NB4 (cell line): ENCODE results near the gene TMA7.
"Not testable (repeated sequence)": the region's sequence is repeated elsewhere in the genome, so short reads cannot be mapped to it uniquely, and the experiment has no call there.

Source experiments
- DNase-seq: peaks from one replicate; pipeline ENCODE4 v3.0.0; 2010; ENCODE audit warnings: low read depth
- H3K4me3 ChIP-seq: one replicate; pipeline ENCODE4 v1.5.1; 2011; ENCODE audit warnings: mild to moderate bottlenecking, low read depth, low read length, moderate library complexity
- MYC ChIP-seq: IDR thresholded peaks from 2 replicates; pipeline ENCODE4 v1.6.1; 2011; ENCODE audit warnings: low read depth, low read length
- POLR2A ChIP-seq: IDR thresholded peaks from 2 replicates; pipeline ENCODE4 v1.6.1; 2011; ENCODE audit warnings: mild to moderate bottlenecking; ENCODE audit not compliant: insufficient read length; ENCODE audit errors: extremely low read depth
- TF ChIP-seq, protein P1 (sequence below): IDR thresholded peaks from one replicate; pipeline ENCODE4 v1.5.1; 2012; ENCODE audit warnings: low read depth, low read length
- TF ChIP-seq, protein P2 (sequence below): IDR thresholded peaks from 2 replicates; pipeline ENCODE4 v1.6.1; 2011; ENCODE audit warnings: low read depth, low read length

TMA7 gene

DNA sequence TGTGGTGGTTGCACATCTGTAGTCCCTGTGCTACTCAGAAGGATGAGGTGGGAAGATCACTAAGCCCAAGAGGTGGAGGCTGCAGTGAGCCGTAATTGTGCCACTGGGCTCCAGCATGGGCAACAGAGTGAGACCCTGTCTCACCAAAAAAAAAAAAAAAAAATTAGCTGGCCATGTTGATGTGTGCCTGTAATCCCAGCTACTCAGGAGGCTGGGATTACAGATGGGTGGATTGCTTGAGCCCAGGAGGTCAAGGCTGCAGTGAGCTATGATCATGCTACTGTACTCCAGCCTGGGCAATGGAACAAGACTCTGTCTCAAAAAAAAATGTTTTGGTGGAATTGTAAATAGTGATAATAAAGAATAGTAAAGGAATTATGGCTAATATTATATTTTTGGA lies 16.4 kb downstream of the TMA7 start:
- TF ChIP-seq, protein P1, sequence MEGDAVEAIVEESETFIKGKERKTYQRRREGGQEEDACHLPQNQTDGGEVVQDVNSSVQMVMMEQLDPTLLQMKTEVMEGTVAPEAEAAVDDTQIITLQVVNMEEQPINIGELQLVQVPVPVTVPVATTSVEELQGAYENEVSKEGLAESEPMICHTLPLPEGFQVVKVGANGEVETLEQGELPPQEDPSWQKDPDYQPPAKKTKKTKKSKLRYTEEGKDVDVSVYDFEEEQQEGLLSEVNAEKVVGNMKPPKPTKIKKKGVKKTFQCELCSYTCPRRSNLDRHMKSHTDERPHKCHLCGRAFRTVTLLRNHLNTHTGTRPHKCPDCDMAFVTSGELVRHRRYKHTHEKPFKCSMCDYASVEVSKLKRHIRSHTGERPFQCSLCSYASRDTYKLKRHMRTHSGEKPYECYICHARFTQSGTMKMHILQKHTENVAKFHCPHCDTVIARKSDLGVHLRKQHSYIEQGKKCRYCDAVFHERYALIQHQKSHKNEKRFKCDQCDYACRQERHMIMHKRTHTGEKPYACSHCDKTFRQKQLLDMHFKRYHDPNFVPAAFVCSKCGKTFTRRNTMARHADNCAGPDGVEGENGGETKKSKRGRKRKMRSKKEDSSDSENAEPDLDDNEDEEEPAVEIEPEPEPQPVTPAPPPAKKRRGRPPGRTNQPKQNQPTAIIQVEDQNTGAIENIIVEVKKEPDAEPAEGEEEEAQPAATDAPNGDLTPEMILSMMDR: no peak
- TF ChIP-seq MYC (no peak), POLR2A (no peak)
- TF ChIP-seq, protein P2, sequence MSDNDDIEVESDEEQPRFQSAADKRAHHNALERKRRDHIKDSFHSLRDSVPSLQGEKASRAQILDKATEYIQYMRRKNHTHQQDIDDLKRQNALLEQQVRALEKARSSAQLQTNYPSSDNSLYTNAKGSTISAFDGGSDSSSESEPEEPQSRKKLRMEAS: no peak
- no peak for DNase-seq
- H3K4me3 ChIP-seq: no peak overlapping the region

DNA sequence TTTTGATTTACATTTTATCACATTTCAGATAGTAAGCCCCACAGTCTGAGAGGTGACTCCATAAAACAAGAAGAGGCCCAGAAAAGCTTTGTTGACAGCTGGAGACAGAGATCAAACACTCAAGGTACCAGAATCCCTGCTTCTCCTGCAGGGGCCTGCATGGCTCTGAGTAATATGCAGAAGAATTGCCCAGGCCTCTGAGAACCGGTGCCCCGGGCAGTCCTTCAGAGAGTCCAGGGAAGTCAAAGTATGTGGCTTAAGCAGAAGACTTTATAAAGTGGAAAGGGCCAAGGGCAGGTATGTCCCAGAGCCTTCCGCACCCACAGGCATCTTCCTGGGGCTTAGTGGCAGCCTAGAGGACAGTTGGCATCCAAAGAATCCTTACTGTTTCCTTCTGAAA lies 19.3 kb downstream of the TMA7 start:
- TF ChIP-seq, protein P1: no peak
- TF ChIP-seq POLR2A (no peak), MYC (no peak)
- TF ChIP-seq, protein P2: no peak
- no peak overlapping the region for H3K4me3 ChIP-seq
- DNase-seq: no peak

DNA sequence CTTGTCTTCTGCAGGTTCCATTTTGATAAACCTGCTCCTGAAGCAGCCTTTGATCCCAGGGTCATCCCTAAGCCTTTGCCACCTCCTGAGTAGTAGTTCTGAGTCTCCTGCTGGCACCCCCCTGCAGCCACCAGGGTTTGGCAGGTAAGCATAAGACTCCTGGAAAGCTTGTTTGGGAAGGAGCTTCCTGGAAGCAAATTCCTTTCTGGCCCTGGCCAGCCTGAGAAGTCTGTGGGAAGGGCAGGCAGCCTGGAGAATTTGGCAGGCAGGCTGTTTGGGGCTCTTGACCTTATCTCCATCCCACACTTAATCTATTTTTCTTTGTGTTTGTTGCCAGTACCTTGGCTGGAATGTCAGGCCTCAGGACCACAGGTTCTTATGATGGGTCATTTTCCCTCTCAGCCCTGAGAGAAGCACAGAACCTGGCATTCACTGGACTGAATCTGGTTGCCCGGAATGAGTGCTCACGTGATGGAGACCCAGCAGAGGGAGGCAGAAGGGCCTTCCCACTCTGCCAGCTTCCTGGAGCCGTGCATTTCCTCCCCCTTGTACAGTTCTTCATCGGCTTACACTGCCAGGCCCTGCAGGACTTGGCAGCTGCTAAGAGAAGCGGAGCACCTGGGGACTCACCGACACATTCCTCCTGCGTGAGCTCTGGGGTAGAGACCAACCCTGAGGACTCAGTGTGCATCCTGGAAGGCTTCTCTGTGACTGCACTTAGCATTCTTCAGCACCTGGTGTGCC lies 19.9 kb downstream of the TMA7 start:
- DNase-seq: no peak
- TF ChIP-seq, protein P1: no peak
- TF ChIP-seq POLR2A (no peak), MYC (no peak)
- TF ChIP-seq, protein P2: no peak

DNA sequence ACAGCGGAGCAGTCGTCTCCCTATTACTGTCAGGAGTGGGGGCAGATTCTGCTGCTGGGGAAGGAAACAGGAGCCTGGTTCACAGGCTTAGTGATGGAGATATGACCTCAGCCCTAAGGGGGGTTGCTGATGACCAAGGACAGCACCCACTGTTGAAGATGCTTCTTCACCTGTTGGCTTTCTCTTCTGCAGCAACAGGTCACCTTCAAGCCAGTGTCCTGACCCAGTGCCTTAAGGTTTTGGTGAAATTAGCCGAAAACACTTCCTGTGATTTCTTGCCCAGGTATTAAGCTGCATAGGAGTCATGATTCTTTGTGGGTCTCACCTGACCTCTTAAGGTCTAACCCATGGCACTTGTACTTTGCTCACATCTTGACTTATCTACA lies 20.5 kb downstream of the TMA7 start:
- TF ChIP-seq POLR2A (no peak), MYC (no peak)
- TF ChIP-seq, protein P2: no peak
- TF ChIP-seq, protein P1: no peak
- DNase-seq: no peak
- H3K4me3 ChIP-seq: no peak overlapping the region

More for the DNA sequence above, 19.9 kb downstream of the TMA7 start:
- H3K4me3 ChIP-seq: no peak overlapping the region

DNA sequence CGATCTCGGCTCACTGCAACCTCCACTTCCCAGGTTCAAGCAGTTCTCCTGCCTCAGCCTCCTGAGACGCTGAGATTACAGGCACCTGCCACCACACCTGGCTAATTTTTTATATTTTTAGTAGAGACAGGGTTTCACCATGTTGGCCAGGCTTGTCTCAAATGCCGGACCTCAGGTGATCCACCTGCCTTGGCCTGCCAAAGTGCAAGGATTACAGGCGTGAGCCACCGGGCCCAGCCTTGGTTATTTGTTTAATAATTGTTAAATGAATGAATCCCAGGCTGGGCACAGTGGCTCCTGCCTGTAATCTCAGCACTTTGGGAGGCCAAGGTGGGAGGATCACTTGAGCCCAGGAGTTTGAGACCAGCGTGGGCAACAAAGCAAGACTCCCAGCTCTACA lies 21.7 kb downstream of the TMA7 start:
- not testable (repeated sequence) for DNase-seq, H3K4me3 ChIP-seq

DNA sequence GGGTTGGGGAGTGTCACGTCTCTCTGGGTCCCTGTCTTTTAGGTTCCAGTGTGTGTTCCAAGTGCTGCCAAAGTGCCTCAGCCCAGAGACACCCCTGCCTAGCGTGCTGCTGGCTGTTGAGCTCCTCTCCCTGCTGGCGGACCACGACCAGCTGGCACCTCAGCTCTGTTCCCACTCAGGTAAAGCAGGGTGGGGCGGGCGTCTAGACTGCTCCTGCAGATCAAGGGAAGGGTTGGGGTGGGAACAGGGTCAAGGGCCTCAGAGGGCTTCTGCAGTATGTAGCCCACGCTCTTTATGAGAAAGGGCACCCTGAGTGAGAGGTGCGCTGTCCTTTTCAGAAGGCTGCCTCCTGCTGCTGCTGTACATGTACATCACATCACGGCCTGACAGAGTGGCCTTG lies 23.6 kb downstream of the TMA7 start:
- TF ChIP-seq MYC (no peak), POLR2A (no peak)
- TF ChIP-seq, protein P1: no peak
- TF ChIP-seq, protein P2: no peak
- no peak overlapping the region for H3K4me3 ChIP-seq
- DNase-seq: no peak
